ENCODE measurements around the gene TSC2. TPM values are rescaled to one million over a fixed set of nuclear protein-coding genes. Genes with fewer than 3 reads are reported as not detected.
"Not testable (repeated sequence)": the region's sequence is repeated elsewhere in the genome, so short reads cannot be mapped to it uniquely, and the experiment has no call there.

Gene TSC2
- total RNA-seq, 3 donors from 2014 or later = 140 to 161 (median 150) TPM

GRCh38 chr16:2092866-2093265, 45.1 kb downstream of the TSC2 start:
- H3K36me3 ChIP-seq (ENCODE audit: low read depth) = no peaks in the 10 kb centered on the region
- no peak for TF ChIP-seq CTCF (IDR thresholded peaks at IDR 0.05)
- H3K9me3 ChIP-seq = no peaks in the 10 kb centered on the region

GRCh38 chr16:2093793-2094192, 46.0 kb downstream of the TSC2 start:
- TF ChIP-seq CTCF (IDR thresholded peaks at IDR 0.05) = no peak
- H3K4me3 ChIP-seq = no peak overlapping the region
- ATAC-seq (no peak), DNase-seq (no peak)
- intact Hi-C loops (cut with DNase I, micrococcal nuclease) = no loop called here
- H3K4me1 ChIP-seq (ENCODE audit: low read depth) = peaks cover 23% of the 10 kb centered on the region
- no peaks in the 10 kb centered on the region for H3K9me3 ChIP-seq
- no peaks in the 10 kb centered on the region for H3K36me3 ChIP-seq (ENCODE audit: low read depth)

More at GRCh38 chr16:2092866-2093265, 45.1 kb downstream of the TSC2 start:
- Histone ChIP-seq H3K4me3 (no peak overlapping the region), H3K4me1 (ENCODE audit: low read depth) (peaks cover 23% of the 10 kb centered on the region)
- no peak for ATAC-seq
- no peak for DNase-seq
- intact Hi-C loops (cut with DNase I, micrococcal nuclease) = no loop called here

DNA sequence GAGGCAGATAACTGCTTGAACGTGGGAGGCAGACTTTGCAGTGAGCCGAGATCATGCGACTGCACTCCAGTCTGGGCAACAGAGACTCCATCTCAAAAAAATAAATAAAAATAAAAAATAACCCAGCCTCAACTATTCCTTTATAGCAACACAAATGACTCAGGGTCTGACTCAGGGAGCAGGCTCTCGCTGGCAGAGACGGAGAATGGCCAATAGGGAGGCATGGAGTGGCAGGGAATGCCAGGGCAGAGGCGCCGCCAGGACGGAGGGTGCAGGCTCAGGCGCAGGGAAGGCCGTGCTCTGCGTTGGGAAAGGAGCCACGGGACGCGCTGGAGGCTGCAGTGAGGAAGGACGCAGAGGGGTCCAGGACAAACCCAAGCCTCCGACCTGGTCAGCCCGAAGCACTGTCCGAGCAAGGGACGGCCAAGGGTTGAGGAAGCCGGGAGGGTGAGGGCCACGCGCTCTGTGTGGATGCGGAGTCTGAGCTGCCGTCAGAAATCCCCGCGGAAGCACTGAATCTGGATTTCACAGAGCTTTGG, 47.6 kb downstream of the TSC2 start:
- TF ChIP-seq CTCF (IDR thresholded peaks at IDR 0.05) = no peak
- no peak for DNase-seq
- peaks cover 15% of the 10 kb centered on the region for H3K4me1 ChIP-seq (ENCODE audit: low read depth)
- H3K36me3 ChIP-seq (ENCODE audit: low read depth) = no peaks in the 10 kb centered on the region
- H3K9me3 ChIP-seq = no peaks in the 10 kb centered on the region
- ATAC-seq = no peak
- H3K4me3 ChIP-seq = no peak overlapping the region
- intact Hi-C loops (cut with DNase I, micrococcal nuclease) = no loop called here

GRCh38 chr16:2095918-2096582, 48.3 kb downstream of the TSC2 start:
- H3K9me3 ChIP-seq = no peaks in the 10 kb centered on the region
- peaks cover 15% of the 10 kb centered on the region for H3K4me1 ChIP-seq (ENCODE audit: low read depth)
- DNase-seq (no peak), ATAC-seq (no peak)
- intact Hi-C loops (cut with DNase I, micrococcal nuclease) = no loop called here
- H3K4me3 ChIP-seq = no peak overlapping the region
- no peak for TF ChIP-seq CTCF (IDR thresholded peaks at IDR 0.05)
- H3K36me3 ChIP-seq (ENCODE audit: low read depth) = no peaks in the 10 kb centered on the region

DNA sequence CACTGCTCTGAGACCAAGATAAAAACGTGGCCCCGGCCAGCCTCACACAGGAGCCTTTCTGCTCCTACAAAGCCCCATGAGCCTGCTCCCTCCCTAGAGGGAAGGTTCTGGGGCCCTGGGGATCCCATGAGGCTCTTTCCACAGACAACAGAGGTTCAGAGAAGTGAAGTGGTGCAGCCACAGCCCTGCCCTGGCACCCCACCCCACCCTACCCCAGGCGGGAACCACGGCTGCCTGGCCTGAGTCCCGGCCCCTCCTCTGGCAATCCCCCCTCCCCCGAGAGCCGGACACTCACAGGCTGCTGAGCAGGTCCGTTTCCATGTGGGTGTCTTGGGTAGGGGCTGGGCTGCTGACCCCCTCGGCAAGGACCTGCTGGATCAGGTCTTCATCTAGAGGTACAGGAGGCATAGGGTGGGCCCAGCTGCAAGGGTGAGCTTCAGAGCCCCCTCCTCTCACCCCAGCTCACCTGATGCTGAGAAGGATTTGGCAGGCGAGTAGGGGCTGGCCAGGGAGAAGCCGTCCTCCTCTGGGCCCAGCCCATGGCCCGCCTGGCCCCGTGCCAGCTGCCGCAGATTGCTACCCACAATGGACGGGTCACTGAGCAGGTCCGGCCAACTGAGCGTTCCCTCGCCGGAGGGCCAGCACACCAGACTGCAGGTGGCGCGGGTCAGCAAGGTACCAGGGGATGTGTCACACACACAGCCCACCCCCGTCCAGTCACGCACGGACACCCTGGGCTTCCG, 49.2 kb downstream of the TSC2 start:
- intact Hi-C loops (cut with DNase I, micrococcal nuclease) = no loop called here
- DNase-seq = no peak
- ATAC-seq = no peak
- H3K36me3 ChIP-seq (ENCODE audit: low read depth) = no peaks in the 10 kb centered on the region
- H3K9me3 ChIP-seq = no peaks in the 10 kb centered on the region
- H3K4me3 ChIP-seq = no peak overlapping the region
- peaks cover 11% of the 10 kb centered on the region for H3K4me1 ChIP-seq (ENCODE audit: low read depth)
- no peak for TF ChIP-seq CTCF (IDR thresholded peaks at IDR 0.05)

- DNase-seq; H3K9me3 ChIP-seq; H3K4me1 ChIP-seq (ENCODE audit: low read depth); ATAC-seq; H3K4me3 ChIP-seq; intact Hi-C loops (cut with DNase I, micrococcal nuclease); H3K36me3 ChIP-seq (ENCODE audit: low read depth): not testable (repeated sequence)
Observed at GRCh38 chr16:2097689-2098088, 49.9 kb downstream of the TSC2 start.

DNA sequence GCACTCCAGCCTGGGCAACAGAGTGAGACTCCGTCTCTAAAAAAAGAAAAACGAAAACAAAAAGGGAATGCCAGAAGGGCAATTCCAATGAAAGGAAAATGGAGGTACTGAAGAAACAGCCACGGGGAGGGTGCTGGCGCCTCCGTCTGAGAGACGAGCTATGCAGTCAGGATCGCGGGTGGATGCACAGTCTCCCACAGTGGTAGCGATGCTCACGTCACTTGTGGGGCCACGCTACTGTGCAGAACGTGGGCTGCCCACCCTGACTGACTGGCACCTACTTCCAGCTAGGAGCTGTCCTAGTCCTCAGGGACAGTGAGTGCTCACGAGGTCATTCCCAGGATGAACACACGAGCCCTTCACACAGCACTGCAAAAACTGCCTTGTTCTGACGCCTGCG, 53.8 kb downstream of the TSC2 start:
- H3K4me1 ChIP-seq (ENCODE audit: low read depth); ATAC-seq; H3K4me3 ChIP-seq; DNase-seq; intact Hi-C loops (cut with DNase I, micrococcal nuclease); H3K36me3 ChIP-seq (ENCODE audit: low read depth); H3K9me3 ChIP-seq: not testable (repeated sequence)

All from mucosa of descending colon (tissue), 3 donors.